ENCODE results near the gene FMNL3. TPM values are rescaled to one million over a fixed set of nuclear protein-coding genes. Genes with fewer than 3 reads are reported as not detected.

The FMNL3 gene
- total and polyA plus RNA-seq, 2 of the 8 experiments (the other 6 are each of a cell fraction or from before 2014, with no cell fraction given) = 8.6 to 29.0 TPM

GRCh38 chr12:49626169-49626835 is 80.9 kb downstream of the FMNL3 start:
- H2BK15ac ChIP-seq (ENCODE audit: low read length) = no peak overlapping the region
- no peak overlapping the region for H4K5ac ChIP-seq (ENCODE audit: insufficient read length, low read depth, low read length)
- H3K4me3 ChIP-seq (ENCODE audit: extremely low read depth in 1 of 4, insufficient read depth in 2 of 4, low read depth in 3 of 4, low read length in 4 of 4) = no peak overlapping the region
- no peaks in the 10 kb centered on the region for H3K9me3 ChIP-seq (ENCODE audit: insufficient read depth in 2 of 2, low read depth in 1 of 2, low read length in 1 of 2)
- no peaks in the 10 kb centered on the region for H3K79me2 ChIP-seq (ENCODE audit: control insufficient read depth in 1 of 2, insufficient read depth in 2 of 2, low read length in 2 of 2)
- no peak overlapping the region for H2AFZ ChIP-seq (ENCODE audit: low read length)
- H3K9ac ChIP-seq (replicated peaks in 1 of 4; ENCODE audit: extremely low read depth in 1 of 4, low read depth in 3 of 4, low read length in 3 of 4) = no peak overlapping the region
- no peak for DNase-seq (ENCODE audit: low read depth in 1 of 2, low spot score in 2 of 2)
- ChIA-PET CTCF (ENCODE audit: partially characterized antibody) (interaction anchor here (0.6 to 4.3 kb wide), 6 partner anchors 9 to 331 kb away, joined by 3 to 15 read pairs (median 4); partner anchors contain the start of gene PRPH), POLR2A (ENCODE audit: partially characterized antibody) (interaction anchor here (0.6 to 3.0 kb wide), 3 partner anchors 10 to 115 kb away, joined by 3 to 13 read pairs (median 8); partner anchors contain the start of gene TMBIM6)
- H4K8ac ChIP-seq (ENCODE audit: extremely low read depth, insufficient read depth, low read length) = no peak overlapping the region
- no peaks in the 10 kb centered on the region for H4K20me1 ChIP-seq (replicated peaks in 1 of 2; ENCODE audit: control insufficient read depth in 1 of 2, insufficient read depth in 2 of 2, low read length in 2 of 2)
- no peak overlapping the region for H2BK20ac ChIP-seq (ENCODE audit: low read length)
- H2AK5ac ChIP-seq (ENCODE audit: low read depth, low read length) = no peak overlapping the region
- peaks cover 15% of the 10 kb centered on the region; the same call in 1 of the 2 replicates for H3K23me2 ChIP-seq (ENCODE audit: low read depth, low read length)
- no peak overlapping the region for H3K4ac ChIP-seq (replicated peaks; ENCODE audit: insufficient read length, low read depth, low read length)
- H3K79me1 ChIP-seq (ENCODE audit: low read depth, low read length) = no peaks in the 10 kb centered on the region
- H3K56ac ChIP-seq (replicated peaks; ENCODE audit: insufficient read length, low read depth, low read length) = no peak overlapping the region
- H2BK5ac ChIP-seq (ENCODE audit: low read depth, low read length) = no peak overlapping the region
- H3K4me2 ChIP-seq (ENCODE audit: insufficient read depth in 1 of 2, low read depth in 2 of 2, low read length in 2 of 2) = no peak overlapping the region
- H3K18ac ChIP-seq (ENCODE audit: extremely low read depth, low read length) = no peak overlapping the region
- no peak overlapping the region for H2BK12ac ChIP-seq (ENCODE audit: low read depth, low read length)
- H2BK120ac ChIP-seq (replicated peaks; ENCODE audit: low read depth, low read length) = no peak overlapping the region
- no peaks in the 10 kb centered on the region for H3K36me3 ChIP-seq (ENCODE audit: control insufficient read depth in 2 of 4, insufficient read depth in 4 of 4, low read length in 3 of 4)
- no peaks in the 10 kb centered on the region for H3K27me3 ChIP-seq (replicated peaks in 1 of 4; ENCODE audit: control insufficient read depth in 3 of 4, extremely low read depth in 1 of 4, insufficient read depth in 3 of 4, low read length in 3 of 4)
- no peak overlapping the region for H4K91ac ChIP-seq (replicated peaks; ENCODE audit: insufficient read length, low read length)
- H3K4me1 ChIP-seq (replicated peaks in 1 of 4; ENCODE audit: control insufficient read depth in 3 of 4, insufficient read depth in 4 of 4, low read length in 3 of 4) = peaks cover 0 to 7% (median 3%) of the 10 kb centered on the region in 4 experiments; a peak in 6 of 7 replicates
- WGBS, 2 experiments (ENCODE audit: extremely low coverage in 1 of 2, insufficient coverage in 1 of 2, insufficient read length in 1 of 2, insufficient replicate concordance in 2 of 2, low coverage in 1 of 2, low lambda C conversion rate in 2 of 2, missing lambda C conversion rate in 1 of 2) = 91% methylated on average over 6 of the region's 6 CpGs; no CpG with 5 or more reads in 1 of the 2 experiments
- no peak for FAIRE-seq
- H3K14ac ChIP-seq (ENCODE audit: insufficient read length) = no peak overlapping the region
- H3K23ac ChIP-seq (ENCODE audit: insufficient read length) = no peak overlapping the region
- no peak overlapping the region for H3K27ac ChIP-seq (ENCODE audit: low read depth, low read length)
- TF ChIP-seq PHF8 (conservative IDR thresholded peaks at IDR 0.05; ENCODE audit: low read depth, low read length) (no peak), EP300 (IDR thresholded peaks at IDR 0.05; ENCODE audit: borderline replicate concordance in 1 of 2, low read depth in 2 of 2, low read length in 2 of 2) (no peak), TEAD4 (IDR thresholded peaks at IDR 0.05; ENCODE audit: low read depth, low read length) (no peak), ATF3 (IDR thresholded peaks at IDR 0.05; ENCODE audit: insufficient read depth, low read depth, low read length) (no peak), CREB1 (IDR thresholded peaks at IDR 0.05) (no peak), MAFK (IDR thresholded peaks at IDR 0.05; ENCODE audit: low read depth, low read length) (no peak), GTF2F1 (IDR thresholded peaks at IDR 0.05; ENCODE audit: borderline replicate concordance, low read depth, low read length) (no peak), ASH2L (IDR thresholded peaks at IDR 0.05; ENCODE audit: low read length) (no peak), GABPA (IDR thresholded peaks at IDR 0.05; ENCODE audit: borderline replicate concordance, insufficient read depth, low read length) (no peak), SUZ12 (IDR thresholded peaks at IDR 0.05; ENCODE audit: low read length) (no peak)

Measured in H1 (cell line).